MCF 10A (cell line): ENCODE results near the gene AOC2. TPM values are rescaled to one million over a fixed set of nuclear protein-coding genes. Genes with fewer than 3 reads are reported as not detected.

Source experiments
- BruUV-seq: library from RNA; stranded (reverse); fragments of 400-500 nt; replicated peaks from 2 replicates; lab custom pipeline; 2021; lab: Mats Ljungman, UMichigan
- CTCF ChIA-PET: fragments of 300-600 bp; sonication (Branson Sonifier 250); formaldehyde crosslinking; extraction: SDS; loops from one replicate; lab custom pipeline; 2021; ENCODE audit warnings: antibody characterized with exemption, inconsistent platforms; lab: Yijun Ruan, JAX
- POLR2A ChIA-PET: fragments of 300-600, 350-650 bp; sonication (Branson Sonifier 250); formaldehyde crosslinking; extraction: SDS; loops from one replicate; lab custom pipeline; 2020; ENCODE audit warnings: antibody characterized with exemption, inconsistent platforms; lab: Yijun Ruan, JAX
- DNase-seq: peaks from one replicate; pipeline ENCODE4 v3.0.0-alpha.2; 2018; ENCODE audit not compliant: unreplicated experiment
- H3K27ac Mint-ChIP-seq: one replicate; pipeline ENCODE4 v1.8.0; 2022; ENCODE audit warnings: mild to moderate bottlenecking, low read depth, mixed read lengths; ENCODE audit not compliant: unreplicated experiment
- H3K27me3 Mint-ChIP-seq: one replicate; pipeline ENCODE4 v1.8.0; 2022; ENCODE audit warnings: mixed read lengths; ENCODE audit not compliant: insufficient read depth, unreplicated experiment
- H3K36me3 Mint-ChIP-seq: one replicate; pipeline ENCODE4 v1.8.0; 2022; ENCODE audit warnings: mild to moderate bottlenecking, moderate library complexity, mixed read lengths; ENCODE audit not compliant: insufficient read depth, unreplicated experiment
- H3K4me1 Mint-ChIP-seq: one replicate; pipeline ENCODE4 v1.8.0; 2022; ENCODE audit warnings: mixed read lengths; ENCODE audit not compliant: insufficient read depth, unreplicated experiment
- H3K4me3 Mint-ChIP-seq: one replicate; pipeline ENCODE4 v1.8.0; 2022; ENCODE audit warnings: mild to moderate bottlenecking, moderate library complexity, mixed read lengths; ENCODE audit not compliant: unreplicated experiment
- H3K9me3 Mint-ChIP-seq: one replicate; pipeline ENCODE4 v1.8.0; 2022; ENCODE audit warnings: mixed read lengths; ENCODE audit not compliant: unreplicated experiment
- intact Hi-C: fragments of 100-400 bp; cut with micrococcal nuclease; formaldehyde crosslinking; loops from 2 replicates; pipeline ENCODE4 v1.14.1; 2022
- total RNA-seq: library from RNA; stranded (reverse); gene quantifications from 2 replicates; pipeline ENCODE4 v1.2.3, GENCODE V29; 2022
- TF ChIP-seq, protein P1 (sequence below): fragments of 200-600 bp; IDR thresholded peaks from one replicate; pipeline ENCODE4 v1.8.0; 2022; ENCODE audit warnings: antibody characterized with exemption, mild to moderate bottlenecking; ENCODE audit not compliant: unreplicated experiment

The AOC2 gene
- total RNA-seq, 1 experiment from 2014 or later: 2.6 TPM

- Mint-ChIP-seq H3K9me3 (no peaks in the 10 kb centered on the region), H3K4me1 (peaks cover 6% of the 10 kb centered on the region), H3K36me3 (peaks cover 23% of the 10 kb centered on the region), H3K27ac (no peak overlapping the region), H3K4me3 (no peak overlapping the region), H3K27me3 (no peaks in the 10 kb centered on the region)
- TF ChIP-seq, protein P1, sequence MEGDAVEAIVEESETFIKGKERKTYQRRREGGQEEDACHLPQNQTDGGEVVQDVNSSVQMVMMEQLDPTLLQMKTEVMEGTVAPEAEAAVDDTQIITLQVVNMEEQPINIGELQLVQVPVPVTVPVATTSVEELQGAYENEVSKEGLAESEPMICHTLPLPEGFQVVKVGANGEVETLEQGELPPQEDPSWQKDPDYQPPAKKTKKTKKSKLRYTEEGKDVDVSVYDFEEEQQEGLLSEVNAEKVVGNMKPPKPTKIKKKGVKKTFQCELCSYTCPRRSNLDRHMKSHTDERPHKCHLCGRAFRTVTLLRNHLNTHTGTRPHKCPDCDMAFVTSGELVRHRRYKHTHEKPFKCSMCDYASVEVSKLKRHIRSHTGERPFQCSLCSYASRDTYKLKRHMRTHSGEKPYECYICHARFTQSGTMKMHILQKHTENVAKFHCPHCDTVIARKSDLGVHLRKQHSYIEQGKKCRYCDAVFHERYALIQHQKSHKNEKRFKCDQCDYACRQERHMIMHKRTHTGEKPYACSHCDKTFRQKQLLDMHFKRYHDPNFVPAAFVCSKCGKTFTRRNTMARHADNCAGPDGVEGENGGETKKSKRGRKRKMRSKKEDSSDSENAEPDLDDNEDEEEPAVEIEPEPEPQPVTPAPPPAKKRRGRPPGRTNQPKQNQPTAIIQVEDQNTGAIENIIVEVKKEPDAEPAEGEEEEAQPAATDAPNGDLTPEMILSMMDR: no peak
- intact Hi-C loops: no loop called here
- ChIA-PET CTCF (interaction anchor here (0.9 to 1.5 kb wide), 2 partner anchors 9 to 14 kb away, joined by 3 to 4 read pairs; no protein-coding TSS in a partner anchor), POLR2A (interaction anchor here (0.8 to 1.2 kb wide), 3 partner anchors 9 to 20 kb away, joined by 3 to 4 read pairs (median 3); partner anchors contain the start of gene BECN1)
- no peak for DNase-seq
- no TSS peak for BruUV-seq
Observed at GRCh38 chr17:42806249-42806648, 38.1 kb upstream of the AOC2 start.

GRCh38 chr17:42809250-42809649 is 35.1 kb upstream of the AOC2 start:
- peaks cover 52% of the 10 kb centered on the region for H3K36me3 Mint-ChIP-seq
- ChIA-PET CTCF (interaction anchor here (0.6 to 1.3 kb wide), 3 partner anchors 9 to 237 kb away, joined by 3 to 6 read pairs (median 3); no protein-coding TSS in a partner anchor), POLR2A (interaction anchor here (0.7 to 2.9 kb wide), 9 partner anchors 11 to 189 kb away, joined by 3 to 18 read pairs (median 3); partner anchors contain the start of genes BECN1, CNTD1, COA3 and PSME3)
- DNase-seq: peak; percentile 82
- intact Hi-C loops: no loop called here
- TF ChIP-seq, protein P1: no peak
- no peak overlapping the region for H3K27ac Mint-ChIP-seq
- peaks cover 6% of the 10 kb centered on the region for H3K4me1 Mint-ChIP-seq
- BruUV-seq: no TSS peak
- H3K4me3 Mint-ChIP-seq: no peak overlapping the region
- H3K9me3 Mint-ChIP-seq: no peaks in the 10 kb centered on the region
- H3K27me3 Mint-ChIP-seq: no peaks in the 10 kb centered on the region

DNA sequence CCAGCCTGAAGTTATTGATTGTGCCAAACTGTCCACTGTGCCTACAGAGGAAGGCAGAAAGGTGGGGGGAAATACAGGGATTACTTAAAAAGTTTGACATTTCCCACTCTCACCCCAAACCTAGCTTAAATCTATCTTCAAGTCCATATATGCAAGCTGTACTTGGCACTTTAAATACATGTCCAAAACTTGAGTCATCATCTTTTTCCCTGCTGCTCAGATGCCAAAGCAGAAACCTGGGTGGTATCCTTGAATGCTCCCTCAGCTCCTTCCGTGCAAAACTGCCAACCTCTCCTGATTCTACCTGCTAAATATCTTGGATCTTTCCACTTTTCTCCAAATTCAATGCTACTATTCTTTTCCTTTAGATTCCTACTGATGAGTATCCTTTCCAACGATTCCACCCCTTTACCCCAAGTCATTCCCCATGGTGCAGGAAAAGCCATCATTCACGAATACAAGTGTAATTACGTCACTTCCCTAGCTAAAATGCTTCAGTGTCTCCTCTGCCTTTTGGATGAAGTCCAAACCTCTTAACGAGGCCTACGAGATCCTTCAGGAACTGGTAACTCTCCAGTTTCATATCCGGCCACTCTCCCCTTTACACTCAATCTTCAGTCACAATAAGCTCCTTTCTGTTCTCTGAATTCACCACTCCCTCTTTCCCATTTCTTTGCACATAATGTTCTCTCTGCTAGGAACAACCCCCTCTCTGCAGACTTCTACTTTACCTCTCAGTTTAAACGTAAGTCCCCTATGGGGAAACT is 29.6 kb upstream of the AOC2 start:
- peak; percentile 56 for DNase-seq
- POLR2A ChIA-PET: interaction anchor here (0.5 to 2.3 kb wide), 3 partner anchors 9 to 28 kb away, joined by 3 to 13 read pairs (median 4); partner anchors contain the start of gene BECN1
- BruUV-seq: no TSS peak
- Mint-ChIP-seq H3K27ac (no peak overlapping the region), H3K9me3 (no peaks in the 10 kb centered on the region), H3K4me1 (peaks cover 7% of the 10 kb centered on the region), H3K36me3 (peaks cover 97% of the 10 kb centered on the region), H3K27me3 (no peaks in the 10 kb centered on the region), H3K4me3 (no peak overlapping the region)
- CTCF ChIA-PET: interaction anchor here (0.9 to 3.3 kb wide), 3 partner anchors 9 to 114 kb away, joined by 3 to 14 read pairs (median 4); partner anchors contain the start of gene BECN1
- TF ChIP-seq, protein P1: no peak
- intact Hi-C loops: no loop called here

GRCh38 chr17:42817866-42818265 is 26.5 kb upstream of the AOC2 start:
- TF ChIP-seq, protein P1: no peak
- H3K4me3 Mint-ChIP-seq: no peak overlapping the region
- CTCF ChIA-PET: interaction anchor here (0.6 to 1.0 kb wide), 6 partner anchors 7 to 752 kb away, joined by 3 to 6 read pairs (median 4); no protein-coding TSS in a partner anchor
- no TSS peak for BruUV-seq
- no peaks in the 10 kb centered on the region for H3K9me3 Mint-ChIP-seq
- POLR2A ChIA-PET: interaction anchor here (0.7 to 1.5 kb wide), 2 partner anchors 45 to 135 kb away, joined by 3 to 4 read pairs; partner anchors contain the start of gene VPS25
- H3K27ac Mint-ChIP-seq: no peak overlapping the region
- DNase-seq: no peak
- intact Hi-C loops: no loop called here
- H3K27me3 Mint-ChIP-seq: no peaks in the 10 kb centered on the region
- H3K36me3 Mint-ChIP-seq: peaks cover 95% of the 10 kb centered on the region
- H3K4me1 Mint-ChIP-seq: peaks cover 7% of the 10 kb centered on the region
